ENCODE measurements around the gene GOSR2. TPM values are rescaled to one million over a fixed set of nuclear protein-coding genes. Genes with fewer than 3 reads are reported as not detected.

Gene GOSR2
- total RNA-seq, 1 donor from 2014 or later = 32.9 TPM

GRCh38 chr17:46989637-46990431 lies 66.9 kb downstream of the GOSR2 start:
- no peak for DNase-seq (ENCODE audit: low read depth in 2 of 2)

DNA sequence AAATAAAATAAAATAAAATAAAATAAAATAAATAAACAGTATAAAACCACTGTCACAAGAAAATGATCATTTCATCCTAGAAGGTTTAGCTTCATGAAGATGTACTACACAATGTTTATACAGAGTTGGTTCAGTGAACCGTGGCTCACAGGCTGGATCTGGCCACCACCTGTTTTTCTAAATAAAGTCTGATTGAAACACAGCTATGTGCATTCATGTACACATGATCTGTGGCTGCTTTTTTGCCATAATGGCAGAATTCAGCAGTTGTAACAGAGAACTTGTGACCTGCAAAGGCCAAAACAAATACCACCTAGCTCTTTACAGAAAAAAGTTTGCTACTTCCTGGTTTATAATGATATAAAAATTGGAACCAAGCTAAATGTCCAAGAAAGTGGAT lies 68.7 kb downstream of the GOSR2 start:
- no peak for DNase-seq (ENCODE audit: low read depth in 2 of 2)

Other genes starting within 250 kb of the GOSR2 start
- gene WNT3, start 104.5 kb upstream of the GOSR2 start, total RNA-seq = 0.79 and 1.1 TPM in 2 replicates
- gene WNT9B, start 71.6 kb upstream of the GOSR2 start, total RNA-seq = not detected in 2 replicates
- not detected in 2 replicates for gene RPRML, start 56.1 kb downstream of the GOSR2 start, total RNA-seq